ENCODE results near the gene TRMT5. TPM values are rescaled to one million over a fixed set of nuclear protein-coding genes. Genes with fewer than 3 reads are reported as not detected.

The TRMT5 gene
- total RNA-seq, 3 donors from 2014 or later, result 7.8 to 13.6 (median 10.8) TPM

GRCh38 chr14:60964904-60965303, 16.0 kb downstream of the TRMT5 start:
- TF ChIP-seq CTCF (IDR thresholded peaks at IDR 0.05), result no peak
- no peak overlapping the region for H3K4me3 ChIP-seq
- intact Hi-C loops (cut with DNase I, micrococcal nuclease), result no loop called here

GRCh38 chr14:60963761-60964160, 17.1 kb downstream of the TRMT5 start:
- intact Hi-C loops (cut with DNase I, micrococcal nuclease), result no loop called here

More at GRCh38 chr14:60964904-60965303, 16.0 kb downstream of the TRMT5 start:
- Histone ChIP-seq H3K4me1 (ENCODE audit: low read depth) (no peaks in the 10 kb centered on the region), H3K36me3 (ENCODE audit: low read depth) (no peaks in the 10 kb centered on the region), H3K9me3 (no peaks in the 10 kb centered on the region)
- no peak for ATAC-seq
- no peak for DNase-seq

GRCh38 chr14:60958146-60958545, 22.7 kb downstream of the TRMT5 start:
- intact Hi-C loops (cut with DNase I, micrococcal nuclease), result no loop called here
- no peaks in the 10 kb centered on the region for H3K36me3 ChIP-seq (ENCODE audit: low read depth)
- H3K9me3 ChIP-seq, result peaks cover 35% of the 10 kb centered on the region
- no peak overlapping the region for H3K4me3 ChIP-seq
- ATAC-seq (no peak), DNase-seq (no peak)
- no peak for TF ChIP-seq CTCF (IDR thresholded peaks at IDR 0.05)
- no peaks in the 10 kb centered on the region for H3K4me1 ChIP-seq (ENCODE audit: low read depth)

More at GRCh38 chr14:60963761-60964160, 17.1 kb downstream of the TRMT5 start:
- Histone ChIP-seq H3K4me1 (ENCODE audit: low read depth) (no peaks in the 10 kb centered on the region), H3K36me3 (ENCODE audit: low read depth) (no peaks in the 10 kb centered on the region), H3K4me3 (no peak overlapping the region), H3K9me3 (peaks cover 5% of the 10 kb centered on the region)
- no peak for TF ChIP-seq CTCF (IDR thresholded peaks at IDR 0.05)
- DNase-seq (no peak), ATAC-seq (peak; percentile 43)

GRCh38 chr14:60956632-60957031, 24.2 kb downstream of the TRMT5 start:
- Histone ChIP-seq H3K9me3 (peaks cover 35% of the 10 kb centered on the region), H3K4me3 (no peak overlapping the region), H3K36me3 (ENCODE audit: low read depth) (no peaks in the 10 kb centered on the region), H3K4me1 (ENCODE audit: low read depth) (no peaks in the 10 kb centered on the region)
- DNase-seq (no peak), ATAC-seq (no peak)
- no peak for TF ChIP-seq CTCF (IDR thresholded peaks at IDR 0.05)
- intact Hi-C loops (cut with DNase I, micrococcal nuclease), result no loop called here

- intact Hi-C loops (cut with DNase I, micrococcal nuclease), result no loop called here
- ATAC-seq, result no peak
- H3K9me3 ChIP-seq, result peaks cover 35% of the 10 kb centered on the region
Measured at GRCh38 chr14:60956202-60956601, 24.7 kb downstream of the TRMT5 start.

More at GRCh38 chr14:60956202-60956601, 24.7 kb downstream of the TRMT5 start:
- no peaks in the 10 kb centered on the region for H3K36me3 ChIP-seq (ENCODE audit: low read depth)
- TF ChIP-seq CTCF (IDR thresholded peaks at IDR 0.05), result no peak
- H3K4me1 ChIP-seq (ENCODE audit: low read depth), result no peaks in the 10 kb centered on the region
- H3K4me3 ChIP-seq, result no peak overlapping the region
- DNase-seq, result no peak

All from mucosa of descending colon (tissue), 3 donors.